Measurements from ENCODE around the gene UNC93B1.
A peak's percentile ranks its signal among the peaks of the same experiment; 100 is the strongest.

The UNC93B1 gene, protein sequence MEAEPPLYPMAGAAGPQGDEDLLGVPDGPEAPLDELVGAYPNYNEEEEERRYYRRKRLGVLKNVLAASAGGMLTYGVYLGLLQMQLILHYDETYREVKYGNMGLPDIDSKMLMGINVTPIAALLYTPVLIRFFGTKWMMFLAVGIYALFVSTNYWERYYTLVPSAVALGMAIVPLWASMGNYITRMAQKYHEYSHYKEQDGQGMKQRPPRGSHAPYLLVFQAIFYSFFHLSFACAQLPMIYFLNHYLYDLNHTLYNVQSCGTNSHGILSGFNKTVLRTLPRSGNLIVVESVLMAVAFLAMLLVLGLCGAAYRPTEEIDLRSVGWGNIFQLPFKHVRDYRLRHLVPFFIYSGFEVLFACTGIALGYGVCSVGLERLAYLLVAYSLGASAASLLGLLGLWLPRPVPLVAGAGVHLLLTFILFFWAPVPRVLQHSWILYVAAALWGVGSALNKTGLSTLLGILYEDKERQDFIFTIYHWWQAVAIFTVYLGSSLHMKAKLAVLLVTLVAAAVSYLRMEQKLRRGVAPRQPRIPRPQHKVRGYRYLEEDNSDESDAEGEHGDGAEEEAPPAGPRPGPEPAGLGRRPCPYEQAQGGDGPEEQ

DNA sequence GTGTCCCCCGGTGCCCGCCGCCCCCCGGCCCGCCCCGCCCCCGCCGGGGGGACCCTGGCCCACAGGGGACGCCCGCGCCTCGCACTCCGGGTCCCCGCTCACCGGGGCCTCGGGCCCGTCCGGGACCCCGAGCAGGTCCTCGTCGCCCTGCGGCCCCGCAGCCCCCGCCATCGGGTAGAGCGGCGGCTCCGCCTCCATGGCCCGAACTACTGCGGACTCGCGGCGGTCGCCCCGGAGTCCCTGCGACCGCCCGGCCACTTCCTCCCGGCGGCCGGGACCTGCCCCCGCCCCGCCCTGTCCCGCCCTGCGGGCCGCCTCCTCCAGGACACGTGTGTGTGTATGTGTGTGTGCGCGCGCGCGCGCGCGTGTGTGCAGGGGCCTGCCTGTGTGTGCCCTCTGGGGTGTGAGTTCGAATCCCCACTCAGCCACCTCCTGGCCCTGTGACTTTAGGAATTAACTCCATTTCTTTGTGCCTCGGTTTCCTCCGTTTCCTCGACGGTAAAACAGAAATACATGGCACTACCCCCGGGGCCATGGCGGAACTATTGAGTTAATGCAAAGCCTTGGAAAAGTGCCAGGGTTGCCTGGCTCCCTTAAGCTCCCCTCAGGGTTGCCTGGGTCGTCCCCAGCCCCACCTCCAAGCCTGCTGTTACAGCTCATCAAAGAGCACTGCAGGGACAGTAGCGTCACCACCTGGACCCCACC is at the start of gene UNC93B1:
Gene UNC93B1 (minus strand): TSS at position 252 of the 705 bp plus-strand sequence. CDS start 54 bp downstream, at position 198.
- peak; percentile 87 for DNase-seq

DNA sequence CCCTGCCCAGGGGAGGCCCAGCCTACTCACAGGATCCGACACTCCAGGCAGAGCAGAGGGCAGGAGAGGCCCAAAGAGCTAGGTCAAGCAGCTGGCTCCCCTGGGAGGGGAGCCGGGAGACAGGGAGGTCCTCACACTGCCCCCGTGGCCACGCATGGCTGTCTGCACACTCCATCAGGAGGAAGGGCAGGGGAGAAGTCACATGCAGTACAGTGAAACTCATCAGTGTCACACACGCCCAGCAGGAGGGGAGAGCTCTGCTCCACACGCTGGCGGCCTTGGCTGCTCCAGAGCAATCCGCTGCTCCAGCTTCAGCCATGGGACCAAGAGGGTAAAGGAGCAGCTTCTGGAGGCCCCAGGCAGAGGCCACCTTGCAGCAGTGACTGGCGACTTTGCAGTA is 49.2 kb upstream of the UNC93B1 start:
- no peak for DNase-seq

DNA sequence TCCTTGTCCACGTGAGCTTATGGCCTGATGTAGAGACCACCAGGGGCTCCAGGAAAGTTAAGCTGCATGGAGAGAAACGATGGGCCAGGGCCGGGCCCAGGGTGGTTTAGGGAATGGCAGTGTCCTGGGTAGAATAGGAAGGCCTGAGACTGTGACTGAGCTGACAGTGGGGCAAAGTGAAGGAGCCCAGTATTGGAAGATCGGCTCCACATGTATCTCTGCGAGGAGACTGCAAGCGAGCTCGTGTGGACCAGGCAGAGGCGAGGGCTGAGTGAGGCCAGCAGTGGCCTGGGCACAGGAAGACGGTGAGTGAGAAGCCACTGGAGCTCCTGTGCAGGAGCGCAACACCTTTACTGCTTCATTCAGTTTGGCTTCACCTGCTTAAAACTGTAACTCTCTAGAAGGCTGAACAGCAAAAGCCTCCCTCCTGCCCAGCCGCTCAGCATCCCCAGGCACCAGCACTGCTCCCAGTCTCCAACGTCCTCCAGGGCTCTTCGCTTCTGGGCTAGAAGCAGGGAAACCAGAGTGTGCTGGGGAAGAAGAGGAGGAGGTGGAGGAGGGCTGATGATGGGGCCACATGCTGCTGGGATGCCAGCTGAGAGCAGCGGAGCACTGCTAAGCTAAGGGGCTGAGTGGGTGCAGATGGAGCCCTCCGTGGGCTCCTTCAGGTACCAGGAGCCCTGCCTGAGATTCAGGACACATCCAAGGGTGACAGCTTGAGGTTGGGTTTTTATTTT is 48.4 kb upstream of the UNC93B1 start:
- DNase-seq, result no peak

DNA sequence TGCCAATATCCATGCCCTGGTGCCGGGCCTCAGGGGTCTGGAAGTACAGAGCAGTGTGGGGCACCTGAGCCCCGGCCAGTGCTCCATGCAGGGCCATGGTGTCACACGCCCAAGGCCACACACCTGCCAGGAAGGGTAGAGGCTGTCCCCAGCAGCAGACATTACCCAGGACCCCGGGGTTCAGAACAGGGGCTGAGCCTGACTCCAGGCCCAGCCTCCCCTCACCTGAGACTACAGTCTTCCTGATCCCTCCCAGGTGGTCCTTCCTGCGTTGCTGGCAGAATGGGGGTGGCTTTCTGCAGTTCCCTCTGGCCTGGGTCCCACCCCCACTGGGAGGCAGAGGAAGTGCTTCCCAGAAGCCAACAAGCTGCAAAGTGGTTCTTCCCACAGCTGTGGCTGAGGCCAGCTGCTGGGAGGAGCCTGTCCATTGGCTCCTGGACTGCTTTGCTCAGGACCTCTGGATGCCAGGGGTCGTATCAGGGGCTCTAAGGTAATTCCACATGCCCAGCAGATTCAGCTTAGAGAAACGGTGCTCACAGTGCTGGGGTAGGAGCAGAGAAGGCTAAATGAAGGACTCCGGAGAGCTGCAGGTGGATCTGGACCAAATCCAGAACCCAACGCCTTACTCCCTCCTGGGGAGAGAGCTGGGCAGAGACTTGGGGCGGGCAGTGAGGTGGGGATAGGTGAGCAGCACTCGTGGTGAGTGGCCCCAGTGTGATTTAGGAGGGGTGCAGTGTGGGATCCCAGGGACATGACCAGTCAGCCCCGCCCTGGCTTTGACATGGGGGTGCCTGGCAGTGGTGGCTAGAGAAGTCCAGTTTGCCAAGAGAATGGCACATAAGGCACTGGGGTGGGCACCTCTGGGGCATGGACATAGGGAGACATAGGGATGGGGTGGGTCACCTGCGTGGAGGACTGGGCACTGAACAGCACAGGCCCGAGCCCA is 47.6 kb upstream of the UNC93B1 start:
- no peak for DNase-seq

DNA sequence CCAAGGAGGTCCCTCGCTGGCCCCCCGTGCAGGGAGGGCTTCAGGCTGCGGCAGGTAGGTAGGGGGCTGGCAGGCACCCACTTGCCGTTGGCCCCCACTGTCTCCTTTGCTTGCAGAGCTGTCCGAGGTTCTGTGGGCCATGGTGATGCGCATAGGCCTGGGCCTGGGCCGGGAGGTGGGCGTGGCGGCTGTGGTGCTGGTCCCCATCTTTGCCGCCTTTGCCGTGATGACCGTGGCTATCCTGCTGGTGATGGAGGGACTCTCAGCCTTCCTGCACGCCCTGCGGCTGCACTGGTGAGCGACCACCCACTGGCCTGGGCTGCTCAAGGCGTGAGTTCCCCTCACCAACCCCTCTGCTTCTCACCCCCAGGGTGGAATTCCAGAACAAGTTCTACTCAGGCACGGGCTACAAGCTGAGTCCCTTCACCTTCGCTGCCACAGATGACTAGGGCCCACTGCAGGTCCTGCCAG is 46.5 kb upstream of the UNC93B1 start:
- no peak for DNase-seq

DNA sequence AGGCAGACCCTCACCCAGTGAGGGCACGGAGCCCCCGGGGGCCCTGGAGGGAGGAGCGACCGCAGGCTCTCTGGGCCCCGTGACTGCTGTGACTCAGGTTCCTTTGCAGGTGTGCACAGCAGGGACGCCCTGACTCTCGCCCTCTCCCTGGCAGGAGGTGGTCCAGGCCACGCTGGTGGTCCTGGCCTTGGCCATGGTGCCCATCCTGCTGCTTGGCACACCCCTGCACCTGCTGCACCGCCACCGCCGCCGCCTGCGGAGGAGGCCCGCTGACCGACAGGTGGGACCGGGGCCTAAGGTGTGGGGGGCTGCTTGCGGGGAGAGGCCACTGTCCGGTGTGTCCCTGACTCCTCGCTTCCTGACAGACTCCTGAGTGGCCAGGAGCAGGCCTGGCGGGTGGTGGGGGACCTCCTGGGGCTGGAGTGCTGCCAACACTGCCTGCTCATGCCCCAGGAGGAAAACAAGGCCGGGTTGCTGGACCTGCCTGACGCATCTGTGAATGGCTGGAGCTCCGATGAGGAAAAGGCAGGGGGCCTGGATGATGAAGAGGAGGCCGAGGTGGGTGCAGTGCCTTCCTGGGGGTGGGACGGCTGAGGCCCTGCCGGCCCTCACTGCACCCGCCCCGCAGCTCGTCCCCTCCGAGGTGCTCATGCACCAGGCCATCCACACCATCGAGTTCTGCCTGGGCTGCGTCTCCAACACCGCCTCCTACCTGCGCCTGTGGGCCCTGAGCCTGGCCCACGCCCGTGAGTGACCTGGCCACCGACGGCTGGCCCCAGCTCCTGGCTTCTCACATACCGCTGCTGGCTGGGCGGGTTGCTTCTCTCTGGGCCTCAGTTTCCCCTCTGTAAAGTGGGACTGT is 45.8 kb upstream of the UNC93B1 start:
- no peak for DNase-seq

DNA sequence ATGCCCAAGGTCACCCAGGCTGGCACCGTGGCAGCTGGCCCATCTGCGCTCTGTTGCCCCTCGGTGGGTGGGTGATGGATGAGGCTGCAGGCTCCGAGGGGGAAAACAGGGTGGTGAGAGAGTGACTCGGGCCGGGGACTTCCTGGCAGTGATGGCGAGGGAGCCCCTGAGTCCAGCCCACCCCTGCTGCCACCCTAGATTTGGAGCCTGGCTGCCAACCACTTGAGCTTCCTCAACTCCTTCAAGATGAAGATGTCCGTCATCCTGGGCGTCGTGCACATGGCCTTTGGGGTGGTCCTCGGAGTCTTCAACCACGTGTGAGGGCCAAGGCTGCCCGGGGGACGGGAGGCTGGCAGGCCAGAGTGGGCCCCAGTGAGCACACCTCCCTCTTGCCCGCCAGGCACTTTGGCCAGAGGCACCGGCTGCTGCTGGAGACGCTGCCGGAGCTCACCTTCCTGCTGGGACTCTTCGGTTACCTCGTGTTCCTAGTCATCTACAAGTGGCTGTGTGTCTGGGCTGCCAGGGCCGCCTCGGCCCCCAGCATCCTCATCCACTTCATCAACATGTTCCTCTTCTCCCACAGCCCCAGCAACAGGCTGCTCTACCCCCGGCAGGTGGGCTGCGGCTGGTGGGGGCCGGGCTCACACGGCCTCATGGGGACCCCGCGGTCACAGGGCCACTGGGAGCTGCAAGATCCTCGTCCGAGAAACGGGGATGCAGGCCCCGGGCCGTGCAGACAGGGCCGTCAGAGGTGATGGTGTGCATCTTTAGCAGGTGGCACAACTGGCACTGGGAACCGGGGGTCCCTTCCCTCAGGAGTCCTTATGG is 45.0 kb upstream of the UNC93B1 start:
- no peak for DNase-seq

DNA sequence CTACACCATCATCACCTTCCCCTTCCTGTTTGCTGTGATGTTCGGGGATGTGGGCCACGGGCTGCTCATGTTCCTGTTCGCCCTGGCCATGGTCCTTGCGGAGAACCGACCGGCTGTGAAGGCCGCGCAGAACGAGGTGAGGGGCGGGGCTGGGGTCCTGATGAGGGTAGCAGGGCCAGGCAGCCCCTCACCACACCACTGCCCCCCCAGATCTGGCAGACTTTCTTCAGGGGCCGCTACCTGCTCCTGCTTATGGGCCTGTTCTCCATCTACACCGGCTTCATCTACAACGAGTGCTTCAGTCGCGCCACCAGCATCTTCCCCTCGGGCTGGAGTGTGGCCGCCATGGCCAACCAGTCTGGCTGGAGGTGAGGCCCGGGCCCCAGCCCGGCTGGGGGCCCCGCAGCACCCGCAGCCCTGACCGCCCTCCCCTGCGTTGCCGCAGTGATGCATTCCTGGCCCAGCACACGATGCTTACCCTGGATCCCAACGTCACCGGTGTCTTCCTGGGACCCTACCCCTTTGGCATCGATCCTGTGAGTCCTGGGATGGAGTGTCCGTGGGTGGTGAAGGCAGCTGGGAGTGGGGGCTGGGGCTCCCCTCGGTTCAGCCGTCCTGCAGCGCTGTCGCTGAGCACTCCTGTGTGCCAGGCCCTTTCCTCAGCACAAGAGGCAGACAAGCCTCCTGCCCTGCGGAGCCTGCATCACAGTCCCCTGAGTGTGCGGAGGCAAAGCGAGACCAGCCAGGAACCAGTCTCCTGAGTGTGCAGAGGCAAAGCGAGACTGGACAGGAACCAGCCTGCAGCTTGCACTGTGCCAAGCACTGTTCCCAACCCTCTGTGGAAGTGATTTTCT is 43.8 kb upstream of the UNC93B1 start:
- DNase-seq, result no peak

DNA sequence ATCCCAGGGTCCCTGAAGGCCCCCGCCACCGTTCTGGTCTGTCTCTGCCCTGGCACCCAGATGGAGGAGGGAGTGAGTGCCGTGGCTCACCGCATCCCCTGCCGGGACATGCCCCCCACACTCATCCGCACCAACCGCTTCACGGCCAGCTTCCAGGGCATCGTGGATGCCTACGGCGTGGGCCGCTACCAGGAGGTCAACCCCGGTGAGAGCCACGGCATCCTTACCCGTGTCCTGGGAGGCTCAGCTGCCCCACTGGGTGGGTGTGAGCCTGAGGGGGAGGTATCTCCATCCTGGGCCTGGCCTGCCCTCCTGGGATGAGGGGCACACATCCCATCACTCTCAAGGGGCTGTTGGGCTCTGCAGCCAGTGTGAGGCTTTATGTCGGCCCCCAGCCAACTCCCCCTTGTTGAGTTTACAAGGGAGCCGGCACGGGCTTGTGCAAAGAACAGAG is 41.0 kb upstream of the UNC93B1 start:
- DNase-seq, result no peak

DNA sequence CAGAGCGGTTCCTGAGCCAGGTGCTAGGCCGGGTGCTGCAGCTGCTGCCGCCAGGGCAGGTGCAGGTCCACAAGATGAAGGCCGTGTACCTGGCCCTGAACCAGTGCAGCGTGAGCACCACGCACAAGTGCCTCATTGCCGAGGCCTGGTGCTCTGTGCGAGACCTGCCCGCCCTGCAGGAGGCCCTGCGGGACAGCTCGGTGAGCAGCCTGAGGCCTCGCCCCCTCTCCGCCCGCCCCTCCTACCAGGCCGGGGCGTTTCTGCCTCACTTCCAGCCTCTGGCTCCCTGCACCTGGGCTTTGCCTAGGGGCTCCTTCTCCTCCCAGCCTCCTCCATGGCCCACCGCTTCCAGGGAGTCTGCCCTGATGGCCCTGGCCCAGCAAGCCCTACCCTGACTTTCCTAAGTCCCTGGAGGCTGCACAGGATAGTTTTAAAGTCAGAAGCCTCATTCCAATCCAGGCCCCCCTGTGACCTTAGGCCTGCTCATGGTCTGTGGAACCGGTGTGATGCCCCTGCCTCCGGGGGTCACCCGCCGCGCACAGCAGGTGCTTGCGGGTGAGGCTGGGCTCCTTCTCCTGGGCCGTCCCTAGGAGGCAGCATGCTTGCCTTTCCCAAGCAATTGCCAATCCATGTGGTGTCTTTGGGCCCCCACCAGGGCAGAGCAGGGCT is 40.4 kb upstream of the UNC93B1 start:
- DNase-seq, result no peak

DNA sequence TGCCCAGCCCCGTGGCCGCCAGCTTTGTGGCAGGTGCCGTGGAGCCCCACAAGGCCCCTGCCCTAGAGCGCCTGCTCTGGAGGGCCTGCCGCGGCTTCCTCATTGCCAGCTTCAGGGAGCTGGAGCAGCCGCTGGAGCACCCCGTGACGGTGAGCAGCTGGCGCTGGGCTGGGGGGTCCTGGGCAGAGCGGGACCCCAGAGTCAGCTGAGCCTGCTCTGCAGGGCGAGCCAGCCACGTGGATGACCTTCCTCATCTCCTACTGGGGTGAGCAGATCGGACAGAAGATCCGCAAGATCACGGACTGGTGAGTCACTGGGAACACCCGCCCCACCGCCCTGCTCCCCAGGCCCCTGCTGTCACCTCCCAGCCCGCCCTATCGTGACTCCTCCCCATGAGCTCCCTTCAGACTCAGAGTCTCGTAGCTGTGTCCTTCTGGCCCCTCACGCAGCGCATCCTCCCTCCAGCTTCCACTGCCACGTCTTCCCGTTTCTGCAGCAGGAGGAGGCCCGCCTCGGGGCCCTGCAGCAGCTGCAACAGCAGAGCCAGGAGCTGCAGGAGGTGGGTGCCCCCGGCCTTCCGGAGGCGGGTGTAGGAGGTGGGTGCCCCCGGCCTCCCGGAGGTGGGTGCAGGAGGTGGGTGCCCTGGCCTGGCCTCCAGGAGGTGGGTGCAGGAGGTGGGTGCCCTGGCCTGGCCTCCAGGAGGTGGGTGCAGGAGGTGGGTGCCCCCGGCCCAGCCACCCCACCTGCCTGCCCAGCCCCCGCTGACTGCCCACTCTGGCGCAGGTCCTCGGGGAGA is 39.6 kb upstream of the UNC93B1 start:
- DNase-seq, result peak; percentile 62

DNA sequence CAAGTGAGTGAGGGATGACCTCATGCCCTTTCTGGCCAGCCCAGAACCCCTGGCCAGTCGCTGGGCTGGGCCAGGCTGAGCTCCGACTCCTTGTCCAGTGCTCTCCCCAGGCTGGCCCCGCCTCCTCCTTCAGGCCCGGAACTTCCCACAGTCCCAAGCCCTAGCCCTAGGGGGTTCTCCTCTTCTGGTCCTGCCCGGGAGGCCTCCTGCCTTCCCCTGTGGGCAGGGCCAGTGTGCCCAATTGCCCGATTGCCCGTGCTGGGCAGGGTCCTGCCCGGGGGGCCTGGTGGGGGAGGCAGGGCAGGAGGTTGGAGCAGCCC is 39.1 kb upstream of the UNC93B1 start:
- no peak for DNase-seq

DNA sequence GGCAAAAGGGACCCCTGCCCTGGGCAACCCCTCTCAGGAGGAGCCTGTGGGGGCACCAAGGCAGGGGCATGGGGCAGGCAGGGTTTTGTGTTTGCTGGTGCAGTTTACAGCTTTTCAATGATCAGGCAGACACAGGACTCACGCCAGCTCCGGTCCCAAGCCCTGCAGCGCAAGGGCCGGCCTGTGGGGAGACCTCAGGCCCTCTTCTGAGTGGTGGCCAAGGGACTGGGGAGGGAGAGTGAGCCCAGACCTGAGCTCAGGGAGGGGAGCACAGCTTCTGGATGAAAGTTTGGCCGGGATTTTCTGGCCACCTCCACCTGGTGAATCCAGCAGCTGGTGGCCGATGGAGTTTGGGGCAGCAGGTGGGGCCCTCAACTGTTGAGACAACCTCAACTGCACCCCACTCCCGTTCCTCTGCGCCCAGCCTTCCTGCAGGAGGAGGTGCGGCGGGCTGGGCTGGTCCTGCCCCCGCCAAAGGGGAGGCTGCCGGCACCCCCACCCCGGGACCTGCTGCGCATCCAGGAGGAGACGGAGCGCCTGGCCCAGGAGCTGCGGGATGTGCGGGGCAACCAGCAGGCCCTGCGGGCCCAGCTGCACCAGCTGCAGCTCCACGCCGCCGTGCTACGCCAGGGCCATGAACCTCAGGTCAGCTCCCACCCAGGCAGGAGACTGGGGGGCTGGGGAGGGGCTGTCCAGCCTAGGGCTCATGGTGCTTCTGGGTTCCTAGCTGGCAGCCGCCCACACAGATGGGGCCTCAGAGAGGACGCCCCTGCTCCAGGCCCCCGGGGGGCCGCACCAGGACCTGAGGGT is 38.5 kb upstream of the UNC93B1 start:
- DNase-seq, result no peak

DNA sequence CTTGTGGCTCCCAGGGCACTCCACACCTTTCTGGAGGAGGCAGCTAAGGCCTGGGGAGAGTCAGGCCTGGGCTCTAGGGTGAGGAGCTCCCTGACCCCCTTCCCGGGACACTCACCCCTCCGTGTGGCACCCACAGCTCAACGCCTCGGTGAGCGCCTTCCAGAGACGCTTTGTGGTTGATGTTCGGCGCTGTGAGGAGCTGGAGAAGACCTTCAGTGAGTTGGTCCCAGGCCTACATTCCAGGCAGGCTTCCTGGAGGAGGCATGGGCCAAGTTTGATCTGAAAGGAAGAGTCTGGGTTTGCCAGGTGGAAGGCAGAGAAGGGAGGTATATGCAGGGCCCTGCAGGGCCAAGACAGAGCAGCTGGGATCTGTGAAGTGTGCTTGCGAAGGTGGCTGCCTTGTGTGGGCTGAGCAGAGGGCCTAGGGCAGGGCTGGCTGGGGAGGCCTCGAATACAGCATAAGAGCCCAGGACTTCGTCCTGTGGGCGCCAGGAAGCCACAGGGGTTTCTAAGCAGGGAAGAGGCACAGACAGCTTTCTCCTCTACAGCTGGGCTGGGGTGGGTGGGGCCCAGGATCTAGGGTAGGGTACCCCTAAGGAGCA is 37.8 kb upstream of the UNC93B1 start:
- no peak for DNase-seq

DNA sequence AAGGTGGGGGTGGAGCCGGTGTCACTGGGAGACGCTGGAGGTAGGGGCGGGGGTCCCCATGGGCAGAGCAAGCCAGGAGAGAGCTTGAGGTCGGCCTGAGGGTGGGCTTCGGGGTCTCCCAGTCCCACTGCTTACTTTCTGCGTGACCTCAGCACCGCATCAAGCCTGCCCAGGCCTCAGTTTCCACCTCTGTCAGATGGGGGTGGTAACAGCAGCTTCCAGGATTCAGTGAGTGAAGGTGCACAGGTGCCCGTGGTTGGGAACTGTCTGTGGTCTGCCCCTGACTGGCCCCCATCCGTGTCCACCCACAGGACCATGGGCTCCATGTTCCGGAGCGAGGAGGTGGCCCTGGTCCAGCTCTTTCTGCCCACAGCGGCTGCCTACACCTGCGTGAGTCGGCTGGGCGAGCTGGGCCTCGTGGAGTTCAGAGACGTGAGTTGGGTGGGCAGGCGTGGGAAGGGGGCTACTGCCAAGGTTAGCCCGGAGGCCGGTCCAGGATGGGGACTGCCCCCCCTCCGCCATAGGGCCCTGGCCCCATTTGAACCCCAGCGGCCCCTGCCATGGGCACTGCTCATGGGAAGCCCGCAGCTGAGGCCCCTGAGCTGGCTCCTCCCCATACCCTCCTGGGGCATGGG is 37.2 kb upstream of the UNC93B1 start:
- no peak for DNase-seq
